GM18858 (cell line): ENCODE measurements around the gene ERICH2.

Experiments used
- ATAC-seq: cut with Tn5 transposase; IDR thresholded peaks from one replicate; pipeline ENCODE4 v1.9.1; 2021; ENCODE audit not compliant: unreplicated experiment

Gene ERICH2

DNA sequence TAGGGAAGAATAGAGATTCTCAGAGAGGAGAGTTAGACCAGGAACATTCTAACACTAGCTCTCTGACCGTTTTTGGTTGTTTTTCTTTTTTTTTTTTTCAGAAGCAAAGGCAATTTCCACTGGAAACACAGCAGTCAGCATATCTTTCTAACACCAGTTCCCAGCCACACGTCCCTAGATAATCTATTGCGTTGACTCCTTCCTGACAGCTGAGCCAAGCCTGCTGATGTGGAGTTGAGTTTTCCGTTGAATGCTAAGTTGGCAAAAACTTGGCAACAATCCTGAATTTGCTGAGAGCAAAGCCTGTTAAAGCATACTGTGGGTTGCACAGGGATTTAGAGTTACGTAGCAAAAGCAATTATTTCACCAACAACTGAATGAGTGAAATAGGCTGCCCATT, 65.8 kb downstream of the ERICH2 start:
- ATAC-seq = no peak

DNA sequence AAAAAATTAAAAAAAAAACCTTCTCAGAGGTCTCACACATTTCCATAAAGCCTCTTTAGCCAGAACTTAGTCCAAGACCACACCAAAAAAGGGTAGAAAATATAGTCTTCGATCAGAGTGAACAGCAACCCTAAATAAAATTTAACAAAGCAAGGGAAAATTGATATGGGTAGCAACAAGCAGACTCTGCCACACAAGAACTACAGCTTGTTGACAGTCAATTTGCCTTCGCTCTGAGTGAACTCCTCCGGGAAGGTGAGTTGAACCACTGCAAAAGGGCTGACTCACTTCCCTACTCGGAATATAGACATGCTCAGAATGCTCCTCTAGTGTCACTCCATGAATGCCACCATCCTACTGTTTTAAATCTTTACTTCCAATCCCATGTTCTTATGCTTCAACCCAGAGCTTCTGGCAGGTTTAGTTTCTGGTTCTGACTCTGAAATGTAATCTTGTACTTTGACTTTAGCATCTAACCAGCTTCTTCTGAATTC, 70.6 kb downstream of the ERICH2 start:
- ATAC-seq = no peak

DNA sequence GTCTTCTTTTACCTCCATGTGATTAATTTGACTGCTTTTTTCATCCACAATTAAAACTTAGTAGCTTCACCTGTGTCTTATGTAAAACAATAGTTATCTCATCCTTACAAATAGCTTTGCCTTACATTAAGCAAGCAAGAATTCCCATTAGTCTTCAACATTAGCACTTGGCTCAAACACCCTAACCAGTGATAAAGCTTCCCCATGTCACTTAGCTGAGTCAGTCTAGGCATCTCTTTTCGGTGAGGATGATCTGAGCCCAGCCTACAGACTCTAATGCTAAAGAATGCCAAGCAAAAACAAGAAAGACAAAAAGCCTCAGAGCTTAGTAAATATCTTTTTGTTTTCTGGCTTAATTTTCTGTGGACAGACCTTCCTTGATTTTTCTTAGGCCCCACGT, 72.6 kb downstream of the ERICH2 start:
- no peak for ATAC-seq

DNA sequence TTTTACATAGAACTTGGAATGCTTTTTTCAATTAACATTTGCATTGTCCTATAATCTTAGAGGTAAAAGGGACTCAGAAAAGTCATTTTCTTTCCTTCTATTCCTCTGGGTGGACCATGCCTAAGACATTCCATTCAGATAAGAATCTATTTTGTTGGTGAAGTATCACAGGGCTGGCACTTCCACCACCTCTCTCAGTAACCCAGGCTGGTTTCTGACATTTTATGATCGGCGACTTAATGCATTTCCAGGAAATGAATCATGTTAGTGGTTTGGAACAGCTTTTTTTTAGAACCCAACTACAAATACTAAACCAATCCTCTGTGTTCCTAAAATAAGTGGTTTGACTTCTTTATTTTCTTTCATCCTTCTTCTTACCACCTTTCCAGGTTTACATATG, 73.5 kb downstream of the ERICH2 start:
- no peak for ATAC-seq

DNA sequence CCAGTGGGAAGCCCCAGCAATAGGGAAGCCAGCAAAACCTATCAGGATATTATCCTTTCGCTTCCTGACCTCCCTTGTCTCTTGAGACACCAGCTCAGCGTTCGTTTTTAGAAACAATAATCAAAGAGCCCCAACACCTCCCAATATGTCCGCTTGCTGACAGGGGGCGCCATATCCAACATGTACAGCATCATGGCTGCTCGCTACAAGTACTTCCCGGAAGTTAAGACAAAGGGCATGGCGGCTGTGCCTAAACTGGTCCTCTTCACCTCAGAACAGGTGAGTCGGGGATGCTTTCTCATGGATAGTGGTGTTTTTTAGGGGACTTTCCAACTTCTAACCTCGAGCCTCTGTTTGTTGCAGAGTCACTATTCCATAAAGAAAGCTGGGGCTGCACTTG, 75.2 kb downstream of the ERICH2 start:
- ATAC-seq = no peak

GRCh38 chr2:170846314-170846713, 76.1 kb downstream of the ERICH2 start:
- ATAC-seq = no peak

DNA sequence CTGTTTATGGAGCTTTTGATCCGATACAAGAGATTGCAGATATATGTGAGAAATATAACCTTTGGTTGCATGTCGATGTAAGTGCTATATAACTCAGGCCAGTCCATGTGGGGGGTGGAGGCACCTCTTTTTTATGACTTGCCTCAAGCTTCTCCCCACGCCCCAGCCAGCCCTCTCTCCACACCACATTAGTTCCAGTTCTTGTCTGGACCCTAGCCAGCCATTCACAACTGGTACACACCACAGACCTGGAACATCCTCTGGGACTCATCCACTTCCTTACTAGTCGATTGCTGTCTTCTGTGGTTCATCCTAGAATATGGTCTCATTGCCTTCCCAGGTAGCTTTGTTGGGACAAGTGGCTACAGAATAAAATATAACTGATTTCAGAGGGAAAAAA, 77.5 kb downstream of the ERICH2 start:
- ATAC-seq = no peak
